ENCODE data around the gene RNF11. TPM values are rescaled to one million over a fixed set of nuclear protein-coding genes. Genes with fewer than 3 reads are reported as not detected.
"Not testable (repeated sequence)": the region's sequence is repeated elsewhere in the genome, so short reads cannot be mapped to it uniquely, and the experiment has no call there.

The RNF11 gene
- polyA plus RNA-seq, 3 donors, result 124 to 135 (median 124) TPM

DNA sequence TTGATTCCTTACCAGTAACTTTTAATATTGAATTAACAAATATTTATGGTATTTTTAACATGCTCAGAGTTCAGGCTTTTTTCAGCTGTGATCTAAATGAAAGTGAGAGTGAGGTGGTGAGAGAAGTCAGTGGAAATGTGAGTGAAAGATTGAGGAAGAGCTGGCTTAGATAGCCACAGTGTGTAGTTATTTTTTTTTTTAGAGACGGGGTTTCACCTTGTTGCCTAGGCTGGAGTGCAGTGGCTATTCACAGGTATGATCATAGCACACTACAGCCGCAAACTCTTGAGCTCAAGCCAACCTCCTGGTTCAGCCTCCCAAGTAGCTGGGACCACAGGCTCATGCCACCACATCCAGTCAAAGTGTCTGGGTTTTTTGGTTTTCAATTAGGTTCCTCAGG is 10.9 kb downstream of the RNF11 start:
- DNase-seq (ENCODE audit: extremely low read depth in 1 of 11, low read depth in 9 of 11, low spot score in 4 of 11), result no peak

DNA sequence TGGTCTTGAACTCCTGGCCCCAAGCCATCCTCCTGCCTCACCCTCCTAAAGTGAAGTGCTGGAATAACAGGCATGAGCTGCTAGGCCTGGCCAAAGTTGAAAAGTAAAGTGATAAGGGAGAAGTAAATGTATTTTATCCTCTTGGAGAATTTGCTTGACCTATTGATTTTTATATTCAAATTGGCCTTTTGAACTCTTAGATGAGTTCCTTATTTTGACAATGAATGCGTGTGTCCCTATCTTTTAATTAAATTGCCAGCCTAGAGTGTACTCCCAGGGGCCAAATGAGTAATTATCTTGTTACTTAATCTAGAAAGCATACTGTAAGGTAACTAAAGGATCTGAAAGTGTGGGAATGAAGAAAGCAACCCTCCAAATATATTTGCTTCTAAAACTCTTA is 11.4 kb downstream of the RNF11 start:
- no peak for DNase-seq (ENCODE audit: extremely low read depth in 1 of 11, low read depth in 9 of 11, low spot score in 4 of 11)

DNA sequence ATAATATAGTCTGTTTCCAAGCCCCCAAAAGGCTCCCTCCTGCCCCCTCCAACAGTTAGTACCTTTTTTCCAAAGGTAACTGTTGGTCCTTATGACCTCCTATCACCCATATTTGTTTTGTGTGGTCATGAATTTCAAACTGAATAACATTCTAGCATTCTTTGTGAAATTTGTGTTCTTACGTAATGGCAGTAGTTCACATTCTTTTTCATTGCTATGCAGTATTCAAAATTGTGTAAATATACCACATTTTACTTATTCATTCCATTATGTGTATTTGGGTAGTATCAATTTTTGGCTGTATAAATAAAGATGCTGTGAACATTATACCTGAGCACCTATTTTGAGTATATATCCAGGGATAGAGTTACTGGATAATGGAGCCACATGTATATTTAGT is 13.4 kb downstream of the RNF11 start:
- DNase-seq (ENCODE audit: extremely low read depth in 1 of 11, low read depth in 9 of 11, low spot score in 4 of 11), result no peak

DNA sequence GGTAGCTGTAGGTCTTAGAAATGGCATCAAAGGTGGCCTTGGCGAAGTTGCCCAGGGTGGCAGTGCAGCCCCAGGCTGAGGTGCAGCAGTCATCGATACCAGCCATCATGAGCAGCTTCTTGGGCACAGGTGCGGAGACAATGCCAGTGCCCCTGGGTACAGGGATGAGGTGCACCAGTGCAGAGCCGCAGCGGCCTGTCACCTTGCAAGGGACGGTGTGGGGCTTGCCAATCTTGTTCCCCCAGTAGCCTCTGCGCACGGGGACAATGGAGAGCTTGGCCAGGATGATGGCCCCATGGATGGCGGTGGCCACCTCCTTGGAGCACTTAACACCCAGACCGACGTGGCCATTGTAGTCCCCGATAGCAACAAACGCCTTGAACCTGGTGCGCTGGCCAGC is 14.7 kb downstream of the RNF11 start:
- not testable (repeated sequence) for DNase-seq (ENCODE audit: extremely low read depth in 1 of 11, low read depth in 9 of 11, low spot score in 4 of 11)

DNA sequence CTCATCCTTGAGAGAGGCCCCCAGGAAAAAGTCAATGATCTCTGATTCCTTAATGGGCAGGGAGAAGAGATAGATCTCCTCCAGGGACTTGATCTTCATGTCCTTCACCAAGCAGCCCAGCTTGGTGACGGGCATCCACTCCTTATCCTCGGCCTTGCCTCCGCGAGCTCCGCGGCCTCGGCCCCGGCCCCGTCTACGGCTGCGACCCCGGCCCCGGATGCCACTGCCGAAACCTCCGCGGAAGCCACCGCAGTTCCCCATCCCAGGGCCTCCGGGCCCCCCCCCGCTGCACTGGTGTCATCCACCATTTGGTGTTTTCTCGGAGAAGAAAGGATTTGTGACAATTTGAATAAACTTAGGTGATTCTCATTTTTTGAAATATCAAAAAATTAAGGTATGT is 15.1 kb downstream of the RNF11 start:
- not testable (repeated sequence) for DNase-seq (ENCODE audit: extremely low read depth in 1 of 11, low read depth in 9 of 11, low spot score in 4 of 11)

DNA sequence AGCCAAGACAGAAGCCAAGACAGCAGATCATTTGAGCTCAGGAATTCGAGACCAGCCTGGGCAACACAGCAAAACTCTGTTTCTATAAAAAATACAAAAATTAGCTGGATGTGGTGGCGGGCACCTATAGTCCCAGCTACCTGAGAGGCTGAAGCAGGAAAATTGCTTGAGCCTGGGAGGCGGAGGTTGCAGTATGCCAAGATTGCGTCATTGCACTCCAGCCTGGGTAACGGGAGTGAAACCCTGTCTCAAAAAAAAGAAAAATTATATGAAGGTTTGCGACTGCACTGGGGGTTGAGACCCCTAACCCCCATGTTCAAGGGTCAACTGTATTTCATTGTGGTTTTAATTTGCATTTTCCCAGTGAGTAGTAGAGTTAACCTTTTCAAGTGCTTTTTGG is 16.3 kb downstream of the RNF11 start:
- DNase-seq (ENCODE audit: extremely low read depth in 1 of 11, low read depth in 9 of 11, low spot score in 4 of 11), result no peak

DNA sequence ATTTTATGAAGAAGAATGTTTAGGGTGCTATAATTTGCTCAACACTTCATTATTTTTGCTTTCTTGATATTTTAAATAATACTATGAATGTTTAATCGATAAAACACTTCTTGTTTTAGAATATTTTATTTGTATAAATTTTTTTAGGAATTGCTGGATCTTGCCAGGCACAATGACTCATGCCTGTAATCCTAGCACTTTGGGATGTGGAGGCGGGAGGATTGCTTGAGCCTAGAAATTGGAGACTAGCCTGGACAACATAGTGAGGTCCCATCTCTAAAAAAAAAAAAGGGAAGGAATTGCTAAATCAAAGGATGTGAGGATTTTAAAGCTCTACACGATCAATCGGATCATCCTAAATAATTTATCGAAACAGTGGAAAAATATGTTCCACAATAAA is 17.6 kb downstream of the RNF11 start:
- DNase-seq (ENCODE audit: extremely low read depth in 1 of 11, low read depth in 9 of 11, low spot score in 4 of 11), result no peak

DNA sequence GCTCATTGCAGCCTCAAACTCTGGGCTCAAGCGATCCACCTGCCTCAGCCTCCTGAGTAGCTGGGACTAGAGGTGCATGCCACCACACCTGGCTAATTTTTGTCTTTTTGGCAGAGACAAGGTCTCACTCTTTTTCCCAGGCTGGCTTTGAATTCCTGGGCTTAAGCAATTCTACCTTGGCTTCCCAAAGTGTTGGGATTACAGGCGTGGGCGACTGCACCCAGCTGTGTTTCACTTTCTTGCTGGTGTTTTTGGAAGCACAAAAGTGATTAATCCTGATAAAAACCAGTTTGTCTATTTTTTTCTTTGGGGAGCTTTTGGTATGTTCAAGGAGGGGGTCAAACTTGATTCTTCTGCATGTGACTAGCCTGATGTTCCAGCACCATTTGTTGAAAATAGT is 19.3 kb downstream of the RNF11 start:
- no peak for DNase-seq (ENCODE audit: extremely low read depth in 1 of 11, low read depth in 9 of 11, low spot score in 4 of 11)

DNA sequence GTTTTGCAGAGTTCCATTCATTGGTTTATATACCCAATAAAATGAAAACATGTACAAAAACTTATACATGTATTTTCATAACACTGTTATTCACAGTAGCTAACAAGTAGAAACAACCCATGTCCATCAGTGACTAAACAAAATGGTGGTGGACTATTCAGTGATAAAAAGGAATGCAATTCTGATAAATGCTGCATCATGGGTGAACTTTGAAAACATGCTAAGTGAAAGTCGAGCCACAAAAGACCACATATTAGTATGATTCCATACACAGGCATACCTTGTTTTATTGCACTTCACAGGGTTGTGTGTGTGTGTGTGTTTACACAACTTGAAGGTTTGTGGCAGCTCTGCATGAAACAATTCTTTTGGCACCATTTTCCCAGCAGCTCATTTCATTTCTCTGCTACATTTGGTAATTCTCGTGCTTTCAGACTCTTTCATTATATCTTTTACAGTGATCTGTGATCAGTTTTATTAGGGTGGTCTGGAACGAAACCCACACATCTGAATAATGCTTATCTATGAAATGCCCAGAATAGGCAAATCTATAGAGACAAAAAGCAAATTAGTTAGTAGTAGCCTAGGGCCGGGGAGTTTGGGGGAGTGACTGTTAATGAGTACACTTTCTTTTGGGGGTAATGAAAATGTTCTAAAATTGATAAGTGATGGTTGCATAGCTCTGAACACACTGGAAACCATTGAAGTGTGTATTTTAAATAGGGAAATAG is 27.2 kb downstream of the RNF11 start:
- no peak for DNase-seq (ENCODE audit: extremely low read depth in 1 of 11, low read depth in 9 of 11, low spot score in 4 of 11)

DNA sequence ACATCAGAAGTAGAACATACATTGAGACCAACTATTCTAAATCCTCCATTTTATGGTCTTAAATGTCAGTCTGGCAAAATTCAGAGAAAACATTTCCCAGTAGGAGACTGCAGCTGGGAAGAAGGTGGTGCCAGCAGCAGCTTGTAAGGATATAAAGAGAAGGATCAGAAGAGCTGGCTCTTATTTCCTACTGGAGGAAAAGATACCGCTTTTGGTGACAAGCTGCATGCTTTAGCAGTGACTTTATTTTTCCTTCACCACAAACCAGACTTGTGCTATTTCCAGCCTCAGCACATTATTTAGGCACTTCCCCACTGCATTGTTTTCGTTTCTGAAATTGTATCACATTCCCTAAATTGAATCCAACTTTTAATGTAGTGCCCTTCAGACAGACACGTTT is 28.4 kb downstream of the RNF11 start:
- DNase-seq (ENCODE audit: extremely low read depth in 1 of 11, low read depth in 9 of 11, low spot score in 4 of 11), result no peak

DNA sequence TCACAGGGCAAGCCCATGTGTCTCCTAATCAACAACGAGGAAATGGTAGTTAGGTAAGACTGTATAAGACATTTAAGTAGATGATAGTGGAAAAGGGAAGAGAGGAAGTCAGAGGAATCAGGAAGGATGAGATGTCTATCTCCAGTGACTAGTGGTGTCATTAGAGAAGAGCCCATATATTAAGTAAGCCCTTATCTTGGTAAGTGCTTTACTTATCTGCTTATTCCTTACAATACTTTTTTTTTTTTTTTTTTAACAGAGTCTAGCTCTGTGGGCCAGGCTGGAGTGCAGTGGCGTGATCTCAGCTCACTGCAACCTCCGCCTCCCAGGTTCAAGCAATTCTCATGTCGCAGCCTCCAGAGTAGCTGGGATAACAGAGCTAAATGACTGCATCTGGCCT is 29.5 kb downstream of the RNF11 start:
- no peak for DNase-seq (ENCODE audit: extremely low read depth in 1 of 11, low read depth in 9 of 11, low spot score in 4 of 11)

DNA sequence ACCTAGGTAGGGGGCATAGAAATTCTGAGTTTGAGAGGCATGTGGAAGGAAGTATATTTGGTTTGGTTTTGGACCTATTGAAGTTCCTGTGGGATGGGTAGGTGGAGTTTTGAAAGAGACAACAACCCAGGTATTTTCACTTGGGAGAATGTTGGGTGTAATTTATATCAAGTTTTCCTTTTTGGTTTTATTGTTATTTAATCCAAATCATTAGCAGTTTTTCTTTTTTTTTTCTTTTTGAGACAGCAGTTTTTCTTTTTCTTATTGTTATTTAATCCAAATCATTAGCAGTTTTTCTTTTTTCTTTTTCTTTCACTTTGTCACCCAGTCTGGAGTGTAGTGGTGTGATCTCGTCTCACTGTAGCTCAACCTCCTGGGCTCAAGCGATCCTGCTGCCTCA is 30.1 kb downstream of the RNF11 start:
- DNase-seq (ENCODE audit: extremely low read depth in 1 of 11, low read depth in 9 of 11, low spot score in 4 of 11), result no peak

DNA sequence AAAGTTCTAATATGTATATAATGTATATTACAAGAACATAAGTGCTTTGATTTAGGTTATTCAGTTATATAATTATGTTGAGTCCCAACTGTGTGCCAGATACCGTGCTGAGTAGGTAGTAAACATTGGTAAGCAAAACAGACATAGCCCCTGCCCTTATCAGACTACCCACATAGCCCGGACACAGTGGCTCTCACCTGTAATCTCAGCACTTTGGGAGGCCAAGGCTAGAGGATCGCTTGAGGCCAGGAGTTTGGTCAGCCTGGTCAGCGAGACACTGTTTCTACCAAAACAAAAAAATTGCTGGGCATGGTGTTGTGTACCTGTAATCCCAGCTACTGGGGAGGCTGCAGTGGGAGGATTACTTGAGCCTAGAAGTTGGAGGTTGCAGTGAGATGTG is 30.7 kb downstream of the RNF11 start:
- DNase-seq (ENCODE audit: extremely low read depth in 1 of 11, low read depth in 9 of 11, low spot score in 4 of 11), result no peak

DNA sequence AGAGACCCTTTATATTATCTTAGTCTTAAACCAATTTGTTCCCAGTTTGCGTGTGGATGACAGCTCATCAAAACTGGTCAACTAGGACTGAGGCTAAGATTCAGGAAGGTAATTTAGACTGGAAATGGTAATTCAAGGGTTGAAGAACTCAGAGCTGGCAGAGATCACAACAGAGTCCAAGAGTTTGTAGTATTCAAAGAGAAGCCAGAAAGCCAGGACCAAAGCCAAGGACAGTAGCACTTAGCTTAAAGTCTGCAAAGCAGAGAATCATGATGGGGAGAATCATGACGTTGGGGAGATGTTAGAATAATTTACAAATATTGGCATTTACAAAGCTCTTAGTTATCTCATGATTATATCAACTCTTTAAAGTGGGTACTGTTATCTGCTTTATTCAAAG is 32.6 kb downstream of the RNF11 start:
- no peak for DNase-seq (ENCODE audit: extremely low read depth in 1 of 11, low read depth in 9 of 11, low spot score in 4 of 11)

DNA sequence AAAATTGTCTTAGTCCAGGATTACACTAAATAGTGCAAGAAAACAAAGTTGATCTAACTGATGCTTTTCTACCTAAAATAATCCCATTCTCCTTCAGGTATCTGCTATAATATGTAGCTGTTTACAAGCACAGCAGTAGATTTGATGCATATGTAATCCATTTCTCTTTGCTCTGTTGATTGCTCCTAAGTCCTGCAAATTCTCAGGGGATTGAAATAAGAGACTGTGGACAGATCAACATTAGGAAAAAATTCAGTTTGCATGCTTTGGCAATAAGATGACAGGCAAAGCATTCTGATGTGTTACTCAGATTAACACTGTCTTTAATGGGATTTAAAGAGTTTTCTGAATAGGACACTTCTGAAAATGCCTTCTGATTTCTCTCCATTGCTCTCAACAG is 34.7 kb downstream of the RNF11 start:
- DNase-seq (ENCODE audit: extremely low read depth in 1 of 11, low read depth in 9 of 11, low spot score in 4 of 11), result no peak

DNA sequence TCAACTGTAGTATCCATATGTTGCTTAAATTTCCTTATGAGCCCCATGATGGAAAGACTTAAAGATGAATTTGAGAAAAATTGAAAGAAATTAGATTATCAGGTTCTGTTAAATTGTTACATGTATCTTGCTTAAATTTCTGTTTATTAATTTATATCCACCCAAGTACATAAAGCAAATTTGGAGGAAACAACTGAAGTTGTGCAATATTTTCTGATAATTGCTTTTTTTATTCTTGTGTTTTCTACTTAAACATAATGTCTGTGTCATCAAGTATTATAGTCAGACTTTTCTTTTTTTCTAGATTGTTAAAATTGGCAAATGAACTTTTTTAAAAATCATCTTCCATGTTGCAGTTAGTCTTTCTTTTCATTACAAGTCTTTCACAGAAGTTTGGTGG is 36.8 kb downstream of the RNF11 start:
- no peak for DNase-seq (ENCODE audit: extremely low read depth in 1 of 11, low read depth in 9 of 11, low spot score in 4 of 11)

DNA sequence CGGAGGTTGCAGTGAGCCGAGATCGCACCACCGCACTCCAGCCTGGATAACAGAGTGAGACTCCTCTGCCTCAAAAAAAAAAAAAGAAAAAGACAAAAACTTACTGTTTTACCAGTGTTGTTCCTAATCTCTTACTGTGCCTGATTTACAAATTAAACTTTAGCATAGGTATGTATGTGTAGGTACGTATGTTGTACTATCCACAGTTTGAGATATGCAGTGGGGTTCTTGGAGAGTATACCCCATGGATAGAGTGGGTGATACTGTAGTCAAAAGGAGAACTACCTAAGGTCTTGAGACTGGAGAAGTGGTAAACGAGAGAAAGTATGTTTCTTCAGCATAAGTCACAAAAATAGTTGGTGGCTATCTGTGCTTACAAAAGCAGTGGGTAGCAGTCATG is 38.6 kb downstream of the RNF11 start:
- no peak for DNase-seq (ENCODE audit: extremely low read depth in 1 of 11, low read depth in 9 of 11, low spot score in 4 of 11)

DNA sequence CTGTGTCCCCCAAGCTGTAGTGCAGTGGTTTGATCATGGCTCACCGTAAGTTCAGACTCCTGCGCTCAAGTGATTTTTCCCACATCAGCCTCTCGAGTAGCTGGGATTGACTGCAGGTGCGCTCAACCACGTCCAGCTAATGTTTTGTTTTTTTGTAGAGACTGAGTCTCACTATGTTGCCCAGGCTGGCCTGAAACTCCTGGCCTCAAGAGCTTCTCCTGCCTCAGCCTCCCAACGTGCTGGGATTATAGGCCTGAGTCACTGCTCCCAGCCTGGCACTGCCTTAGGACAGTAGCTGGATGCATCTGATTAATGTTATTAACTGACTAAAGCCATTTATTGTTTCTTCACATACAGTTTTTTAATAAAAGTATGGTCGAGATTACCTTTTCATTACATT is 40.2 kb downstream of the RNF11 start:
- no peak for DNase-seq (ENCODE audit: extremely low read depth in 1 of 11, low read depth in 9 of 11, low spot score in 4 of 11)

DNA sequence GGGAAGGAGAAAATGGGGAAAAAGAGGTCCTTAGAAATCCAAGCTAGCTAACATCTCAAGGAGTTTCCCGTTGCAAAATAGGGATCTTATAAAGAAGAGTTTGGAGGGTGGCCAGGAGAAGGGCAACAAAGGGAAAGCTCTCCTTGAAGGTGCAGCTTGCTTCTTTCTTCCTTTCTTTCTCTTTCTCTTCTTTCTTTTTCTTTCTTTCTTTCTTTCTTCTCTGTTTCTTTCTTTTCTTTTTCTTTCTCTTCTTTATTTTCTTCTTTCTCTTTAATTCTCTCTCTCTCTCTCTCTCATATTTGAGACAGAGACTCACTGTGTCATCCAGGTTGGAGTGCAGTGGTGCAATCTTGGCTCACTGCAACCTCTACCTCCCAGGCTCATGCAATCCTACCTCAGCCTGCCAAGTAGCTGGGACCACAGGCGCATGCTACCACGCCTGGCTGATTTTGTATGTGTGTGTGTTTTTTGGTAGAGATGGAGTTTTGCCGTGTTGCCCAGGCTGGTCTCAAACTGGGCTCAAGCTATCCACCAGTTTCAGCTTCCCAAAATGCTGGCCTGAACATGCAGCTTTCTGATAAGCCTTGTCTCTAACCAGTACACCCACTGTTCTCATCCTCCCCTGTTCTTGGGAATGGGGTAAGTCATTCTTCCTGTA is 44.4 kb downstream of the RNF11 start:
- no peak for DNase-seq (ENCODE audit: extremely low read depth in 1 of 11, low read depth in 9 of 11, low spot score in 4 of 11)

DNA sequence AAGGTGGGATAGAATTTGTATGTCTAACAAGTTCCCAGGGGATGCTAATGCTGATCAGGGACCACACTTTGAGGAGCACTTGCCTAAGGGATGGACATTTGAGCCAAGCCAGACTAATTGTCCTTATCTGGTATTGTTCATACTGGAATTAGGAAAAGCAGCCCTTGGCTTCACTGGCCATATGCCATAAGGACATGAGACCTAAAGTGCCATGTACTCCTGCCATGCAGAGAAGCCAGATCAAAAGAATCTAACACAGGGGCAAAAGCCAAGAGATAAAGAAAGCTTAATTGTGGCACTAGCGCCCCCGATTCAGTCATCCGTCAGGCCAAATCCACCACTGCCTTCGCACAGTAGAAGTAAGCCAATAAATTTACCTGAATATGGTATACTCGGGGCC is 45.7 kb downstream of the RNF11 start:
- DNase-seq (ENCODE audit: extremely low read depth in 1 of 11, low read depth in 9 of 11, low spot score in 4 of 11), result no peak

DNA sequence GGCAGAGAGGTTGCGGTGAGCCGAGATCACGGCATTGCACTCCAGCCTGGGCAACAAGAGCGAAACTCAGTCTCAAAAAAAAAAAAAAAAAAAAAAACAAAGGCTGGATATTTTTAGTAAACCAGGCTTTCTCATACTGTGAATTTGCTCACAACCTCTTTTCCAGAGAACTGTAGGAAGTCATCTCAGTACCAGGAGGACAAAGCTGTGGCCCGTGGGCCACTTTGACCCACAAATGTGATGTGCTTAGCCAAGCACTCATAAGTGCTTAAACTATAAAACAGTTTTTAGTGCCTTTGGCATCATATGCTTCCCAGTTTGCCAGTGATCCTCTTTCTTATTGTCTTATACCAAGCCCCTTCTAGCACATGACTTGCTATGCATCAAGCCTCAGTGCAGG is 46.5 kb downstream of the RNF11 start:
- no peak for DNase-seq (ENCODE audit: extremely low read depth in 1 of 11, low read depth in 9 of 11, low spot score in 4 of 11)

Measured in renal cortex interstitium (tissue), 11 donors.